B cell (primary cell): ENCODE results near the gene ROPN1. TPM values are rescaled to one million over a fixed set of nuclear protein-coding genes. Genes with fewer than 3 reads are reported as not detected.

Source experiments
- ATAC-seq: fragments of 200-7000 bp; cut with Tn5 transposase; one replicate; pipeline ENCODE4 v1.10.0; 2021; ENCODE audit warnings: low read depth, mild to moderate bottlenecking, moderate number of reproducible peaks, moderate library complexity
- CTCF ChIA-PET: fragments of 350-600 bp; sonication (Branson Sonifier 250); formaldehyde crosslinking; loops from one replicate; lab custom pipeline; 2021; ENCODE audit warnings: antibody characterized with exemption, inconsistent platforms; lab: Charles Lee
- POLR2A ChIA-PET: fragments of 350-600 bp; sonication (Branson Sonifier 250); formaldehyde crosslinking; loops from one replicate; lab custom pipeline; 2021; ENCODE audit warnings: antibody characterized with exemption; lab: Charles Lee
- DNase-seq: peaks from one replicate; pipeline ENCODE4 v3.0.0; 2013
- H2AFZ ChIP-seq: 2 replicates; pipeline ENCODE4 v1.6.1; 2012; ENCODE audit warnings: mild to moderate bottlenecking, low read depth, low read length; ENCODE audit not compliant: insufficient read depth, poor library complexity, severe bottlenecking
- H3K27ac ChIP-seq, 2 donors: 1 replicate in 1 of 2; 2 replicates in 1 of 2; pipeline ENCODE4 v1.5.1; 2012 to 2013; ENCODE audit warnings: low read length in 2 of 2, mild to moderate bottlenecking in 2 of 2, moderate library complexity in 1 of 2
- H3K27me3 ChIP-seq, 4 experiments: fragments of 200-600 bp in 1 of 4; sonication (generic) in 1 of 4; replicated peaks in 1 of 4; 1 replicate in 2 of 4; 2 replicates in 2 of 4; pipeline versions ENCODE4 v1.6.1 to v1.7.0; 2013 to 2016; ENCODE audit warnings: low read length in 3 of 4, mild to moderate bottlenecking in 2 of 4, mixed read lengths in 1 of 4, moderate library complexity in 1 of 4; ENCODE audit not compliant: insufficient read depth in 4 of 4, control insufficient read depth in 3 of 4; ENCODE audit errors: control extremely low read depth in 1 of 4
- H3K36me3 ChIP-seq, 2 experiments: replicated peaks in 1 of 2; 1 replicate in 1 of 2; 2 replicates in 1 of 2; pipeline versions ENCODE4 v1.6.1 to v1.7.1; 2013; ENCODE audit warnings: low read length in 1 of 2; ENCODE audit not compliant: insufficient read depth in 2 of 2, control insufficient read depth in 1 of 2; ENCODE audit errors: control extremely low read depth in 1 of 2, extremely low read depth in 1 of 2
- H3K4me1 ChIP-seq, 2 donors: fragments of 200-600 bp in 1 of 2; sonication (generic) in 1 of 2; 1 replicate in 1 of 2; 2 replicates in 1 of 2; pipeline versions ENCODE4 v1.5.1 to v1.6.1; 2013 to 2017; ENCODE audit warnings: low read length in 2 of 2; ENCODE audit not compliant: control insufficient read depth in 2 of 2, insufficient read depth in 2 of 2
- H3K4me2 ChIP-seq: replicated peaks from 2 replicates; pipeline ENCODE3; 2012; ENCODE audit warnings: mild to moderate bottlenecking, low read depth, low read length; ENCODE audit not compliant: poor library complexity, severe bottlenecking
- H3K4me3 ChIP-seq, 5 experiments: fragments of 200-600 bp in 1 of 5; sonication (generic) in 1 of 5; 1 replicate in 3 of 5; 2 replicates in 2 of 5; pipeline versions ENCODE4 v1.5.1 to v1.7.0; 2011 to 2016; ENCODE audit warnings: low read length in 4 of 5, mild to moderate bottlenecking in 4 of 5, low read depth in 2 of 5, control low read depth in 1 of 5, moderate library complexity in 1 of 5; ENCODE audit not compliant: insufficient read depth in 1 of 5; ENCODE audit errors: control extremely low read depth in 1 of 5, extremely low read depth in 1 of 5
- H3K79me2 ChIP-seq: fragments of 200-600 bp; sonication (generic); one replicate; pipeline ENCODE4 v1.6.0; 2016; ENCODE audit warnings: low read length; ENCODE audit not compliant: control insufficient read depth, insufficient read depth
- H3K9ac ChIP-seq: fragments of 200-600 bp; sonication (generic); 2 replicates; pipeline ENCODE4 v1.6.1; 2017; ENCODE audit warnings: mild to moderate bottlenecking, low read length, moderate library complexity
- H3K9me3 ChIP-seq, 3 donors: one replicate each; pipeline versions ENCODE4 v1.6.1 to v1.7.1; 2013; ENCODE audit warnings: low read length in 2 of 3; ENCODE audit not compliant: control insufficient read depth in 2 of 3, insufficient read depth in 1 of 3; ENCODE audit errors: control extremely low read depth in 1 of 3
- H4K20me1 ChIP-seq: 2 replicates; pipeline ENCODE4 v1.6.0; 2012; ENCODE audit warnings: mild to moderate bottlenecking, low read length; ENCODE audit not compliant: insufficient read depth, control insufficient read depth, poor library complexity, severe bottlenecking
- H3K27ac Mint-ChIP-seq: one replicate; pipeline ENCODE4 v1.8.0; 2021; ENCODE audit warnings: mixed read lengths
- H3K27me3 Mint-ChIP-seq: one replicate; pipeline ENCODE4 v1.8.0; 2021; ENCODE audit warnings: mixed read lengths
- H3K4me1 Mint-ChIP-seq: one replicate; pipeline ENCODE4 v1.8.0; 2021; ENCODE audit warnings: mixed read lengths
- H3K4me3 Mint-ChIP-seq: one replicate; pipeline ENCODE4 v1.8.0; 2021; ENCODE audit warnings: mixed read lengths
- H3K9me3 Mint-ChIP-seq: one replicate; pipeline ENCODE4 v1.8.0; 2022; ENCODE audit warnings: mixed read lengths; ENCODE audit not compliant: insufficient read depth
- CTCF ChIP-seq: fragments of 200-600 bp; IDR thresholded peaks from one replicate; pipeline ENCODE4 v1.8.0; 2022; ENCODE audit warnings: antibody characterized with exemption, mild to moderate bottlenecking
- EZH2 ChIP-seq: IDR thresholded peaks from 2 replicates; pipeline ENCODE4 v1.6.1; 2012; ENCODE audit warnings: borderline replicate concordance, low read depth, mild to moderate bottlenecking, moderate library complexity, low read length; ENCODE audit not compliant: insufficient read depth, poor library complexity, severe bottlenecking
- WGBS: methylation state at CpG from one replicate; pipeline ENCODE4 v1.1.5; 2013; ENCODE audit warnings: missing lambda C conversion rate; ENCODE audit not compliant: insufficient coverage; 5-methylcytosine and 5-hydroxymethylcytosine counted together
- intact Hi-C: fragments of 100-400 bp; cut with micrococcal nuclease; formaldehyde crosslinking; loops from one replicate; pipeline ENCODE4 v1.10.0; 2022
- polyA plus RNA-seq: library from polyadenylated mRNA; depleted of rRNA; stranded (reverse); fragments of >200 nt; gene quantifications from 2 replicates; pipeline ENCODE4 v1.2.3, GENCODE V29; 2012
- total RNA-seq, 2 donors: library from RNA; stranded (reverse); fragments of 120-200 nt in 1 of 2; gene quantifications; 1 replicate in 1 of 2; 2 replicates in 1 of 2; pipeline versions ENCODE4 v1.2.3 to v1.2.4, GENCODE V29; 2013 to 2022

Gene ROPN1
- total and polyA plus RNA-seq, 2 donors (not counting 1 experiment from before 2014, with no cell fraction given) = not detected

DNA sequence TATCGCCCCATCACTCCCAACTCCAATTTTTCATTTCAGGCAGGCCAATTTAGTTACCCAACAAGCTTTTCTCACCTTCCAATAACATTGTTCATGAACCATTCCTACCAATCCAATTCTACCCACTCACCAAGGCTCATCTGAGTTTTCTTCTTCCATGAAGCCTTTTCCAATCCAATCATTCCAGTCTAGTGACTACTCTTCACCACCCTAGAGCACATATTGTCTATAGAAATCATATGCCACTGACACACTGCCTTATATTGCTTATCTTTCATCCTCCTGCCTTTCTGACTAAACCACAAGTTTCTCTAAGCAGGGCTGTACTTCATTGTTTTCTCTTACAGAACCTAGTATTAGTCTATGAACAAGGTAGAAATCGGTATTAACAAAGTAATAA lies 42.3 kb downstream of the ROPN1 start:
- CTCF ChIA-PET = no interaction called here

GRCh38 chr3:123948449-123948848 lies 43.5 kb downstream of the ROPN1 start:
- Histone ChIP-seq H3K27me3 (no peaks in the 10 kb centered on the region), H3K27ac (no peak overlapping the region), H3K79me2 (no peaks in the 10 kb centered on the region), H4K20me1 (no peaks in the 10 kb centered on the region), H3K4me1 (peaks cover 0 to 2% of the 10 kb centered on the region in 2 donors), H3K4me3 (no peak overlapping the region), H2AFZ (no peak overlapping the region), H3K9ac (no peak overlapping the region), H3K4me2 (no peak overlapping the region), H3K36me3 (peaks cover 6 to 24% of the 10 kb centered on the region in 2 experiments), H3K9me3 (no peaks in the 10 kb centered on the region)
- Mint-ChIP-seq H3K4me1 (no peaks in the 10 kb centered on the region), H3K27ac (no peak overlapping the region), H3K9me3 (no peaks in the 10 kb centered on the region), H3K27me3 (no peaks in the 10 kb centered on the region), H3K4me3 (no peak overlapping the region)
- intact Hi-C loops = no loop called here
- no peak for TF ChIP-seq EZH2
- no peak for TF ChIP-seq CTCF
- CTCF ChIA-PET = no interaction called here
- 100% methylated on average over 1 of the region's 9 CpGs for WGBS
- no peak for DNase-seq
- ATAC-seq = no peak
- POLR2A ChIA-PET = no interaction called here

More for the DNA sequence above, 42.3 kb downstream of the ROPN1 start:
- ATAC-seq (no peak), DNase-seq (no peak)
- Mint-ChIP-seq H3K4me1 (peaks cover 6% of the 10 kb centered on the region), H3K4me3 (no peak overlapping the region), H3K27me3 (no peaks in the 10 kb centered on the region), H3K9me3 (no peaks in the 10 kb centered on the region), H3K27ac (no peak overlapping the region)
- H2AFZ ChIP-seq = no peak overlapping the region
- 100% methylated on average over 1 of the region's 2 CpGs for WGBS
- TF ChIP-seq EZH2 (no peak), CTCF (no peak)
- H3K36me3 ChIP-seq = peaks cover 8 to 15% of the 10 kb centered on the region in 2 experiments
- POLR2A ChIA-PET = no interaction called here
- H3K4me1 ChIP-seq = peaks cover 5 to 8% of the 10 kb centered on the region in 2 donors
- intact Hi-C loops = no loop called here
- H3K4me3 ChIP-seq = no peak overlapping the region
- no peak overlapping the region for H3K4me2 ChIP-seq
- H3K79me2 ChIP-seq = no peaks in the 10 kb centered on the region
- no peaks in the 10 kb centered on the region for H4K20me1 ChIP-seq
- H3K27me3 ChIP-seq = no peaks in the 10 kb centered on the region
- H3K27ac ChIP-seq = no peak overlapping the region
- no peaks in the 10 kb centered on the region for H3K9me3 ChIP-seq
- no peak overlapping the region for H3K9ac ChIP-seq
